Muscle of arm (tissue), 12 donors: ENCODE results near the gene HLA-DOA. TPM values are rescaled to one million over a fixed set of nuclear protein-coding genes. Genes with fewer than 3 reads are reported as not detected.

Experiments used
- DNase-seq: peaks from one replicate; pipeline ENCODE4 v3.0.0-alpha.2; 2013
- polyA plus RNA-seq, 12 donors: library from polyadenylated mRNA; unstranded; fragments of 120-200 nt; gene quantifications; one replicate each; pipeline ENCODE4 v1.2.1, GENCODE V29; 2013; ENCODE audit not compliant: insufficient read length in 12 of 12

HLA-DOA gene
- polyA plus RNA-seq, 12 donors: 0.41 to 8.0 (median 1.6) TPM; not detected in 1

DNA sequence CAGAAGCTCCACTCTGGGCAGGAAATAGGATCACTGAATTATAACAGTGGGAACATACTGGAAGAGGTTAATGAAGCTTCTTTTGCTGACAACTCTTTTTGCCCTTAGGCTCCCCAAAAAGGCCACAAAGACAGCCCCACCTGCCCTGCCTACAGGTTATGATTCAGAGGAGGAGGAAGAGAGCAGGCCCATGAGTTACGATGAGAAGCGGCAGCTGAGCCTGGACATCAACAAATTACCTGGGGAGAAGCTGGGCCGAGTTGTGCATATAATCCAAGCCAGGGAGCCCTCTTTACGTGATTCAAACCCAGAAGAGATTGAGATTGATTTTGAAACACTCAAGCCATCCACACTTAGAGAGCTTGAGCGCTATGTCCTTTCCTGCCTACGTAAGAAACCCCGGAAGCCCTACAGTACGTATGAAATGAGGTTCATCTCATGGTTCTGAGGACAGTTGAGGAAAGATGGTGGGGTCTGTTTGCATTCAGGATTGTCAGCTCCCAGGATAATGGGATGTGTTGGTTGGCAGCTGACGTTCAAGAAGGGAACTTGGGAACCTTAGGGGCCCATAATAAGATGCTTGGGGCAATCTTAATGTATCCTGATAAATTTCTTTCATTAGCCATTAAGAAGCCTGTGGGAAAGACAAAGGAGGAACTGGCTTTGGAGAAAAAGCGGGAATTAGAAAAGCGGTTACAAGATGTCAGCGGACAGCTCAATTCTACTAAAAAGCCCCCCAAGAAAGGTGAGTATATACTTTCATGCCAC lies 29.5 kb downstream of the HLA-DOA start:
- no peak for DNase-seq

GRCh38 chr6:32977953-32978324 lies 31.5 kb downstream of the HLA-DOA start:
- DNase-seq: no peak

GRCh38 chr6:32977272-32977952 lies 32.0 kb downstream of the HLA-DOA start:
- no peak for DNase-seq

DNA sequence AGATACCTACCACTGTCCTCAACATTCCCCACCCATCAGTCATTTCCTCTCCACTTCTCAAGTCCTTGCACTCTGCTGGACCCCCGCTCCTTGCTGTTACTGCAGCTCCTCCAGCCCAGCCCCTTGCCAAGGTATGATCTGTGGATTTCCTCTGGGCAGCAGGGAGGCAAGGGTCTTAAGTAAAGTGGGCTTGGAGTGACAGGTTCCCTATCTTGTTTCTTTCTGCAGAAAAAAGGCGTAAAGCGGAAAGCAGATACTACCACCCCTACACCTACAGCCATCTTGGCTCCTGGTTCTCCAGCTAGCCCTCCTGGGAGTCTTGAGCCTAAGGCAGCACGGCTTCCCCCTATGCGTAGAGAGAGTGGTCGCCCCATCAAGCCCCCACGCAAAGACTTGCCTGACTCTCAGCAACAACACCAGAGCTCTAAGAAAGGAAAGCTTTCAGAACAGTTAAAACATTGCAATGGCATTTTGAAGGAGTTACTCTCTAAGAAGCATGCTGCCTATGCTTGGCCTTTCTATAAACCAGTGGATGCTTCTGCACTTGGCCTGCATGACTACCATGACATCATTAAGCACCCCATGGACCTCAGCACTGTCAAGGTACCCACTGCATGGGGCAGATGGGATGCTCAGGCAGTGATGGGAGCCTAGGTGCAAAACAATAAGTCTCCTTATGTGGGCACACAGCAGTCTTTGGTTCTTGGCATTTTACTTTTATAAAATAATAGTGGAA lies 32.9 kb downstream of the HLA-DOA start:
- DNase-seq: no peak

- no peak for DNase-seq
Measured at GRCh38 chr6:32975886-32976285, 33.5 kb downstream of the HLA-DOA start.

DNA sequence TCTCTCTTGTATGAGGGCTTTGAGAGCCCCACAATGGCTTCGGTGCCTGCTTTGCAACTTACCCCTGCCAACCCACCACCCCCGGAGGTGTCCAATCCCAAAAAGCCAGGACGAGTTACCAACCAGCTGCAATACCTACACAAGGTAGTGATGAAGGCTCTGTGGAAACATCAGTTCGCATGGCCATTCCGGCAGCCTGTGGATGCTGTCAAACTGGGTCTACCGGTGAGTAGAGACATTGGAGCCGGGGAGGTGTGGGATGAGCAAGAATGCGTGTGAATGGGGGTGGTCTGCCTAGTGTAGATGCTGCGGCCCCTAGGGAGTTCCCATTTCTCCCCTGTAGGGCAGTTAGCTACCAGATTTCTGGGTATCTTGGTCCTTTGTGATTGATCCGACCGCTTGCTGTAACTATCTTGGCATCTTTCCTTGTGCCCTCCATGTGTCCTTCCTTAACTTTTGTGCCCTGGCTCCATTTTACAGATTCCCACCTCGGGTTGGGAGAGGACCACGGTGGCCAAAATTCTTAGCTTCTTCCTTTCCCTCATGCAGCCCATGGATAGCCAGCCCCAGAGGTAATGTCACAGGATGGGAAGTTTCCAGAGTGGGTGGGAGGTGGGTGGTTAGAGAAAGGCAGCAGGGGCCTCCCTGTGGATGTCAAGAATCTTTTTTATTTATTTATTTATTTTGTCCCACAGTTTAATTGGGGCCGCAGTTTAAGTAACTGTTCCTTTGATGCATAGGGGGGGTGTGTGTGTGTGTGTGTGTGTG lies 34.7 kb downstream of the HLA-DOA start:
- no peak for DNase-seq

- no peak for DNase-seq
Measured at GRCh38 chr6:32974016-32974333, 35.4 kb downstream of the HLA-DOA start.

DNA sequence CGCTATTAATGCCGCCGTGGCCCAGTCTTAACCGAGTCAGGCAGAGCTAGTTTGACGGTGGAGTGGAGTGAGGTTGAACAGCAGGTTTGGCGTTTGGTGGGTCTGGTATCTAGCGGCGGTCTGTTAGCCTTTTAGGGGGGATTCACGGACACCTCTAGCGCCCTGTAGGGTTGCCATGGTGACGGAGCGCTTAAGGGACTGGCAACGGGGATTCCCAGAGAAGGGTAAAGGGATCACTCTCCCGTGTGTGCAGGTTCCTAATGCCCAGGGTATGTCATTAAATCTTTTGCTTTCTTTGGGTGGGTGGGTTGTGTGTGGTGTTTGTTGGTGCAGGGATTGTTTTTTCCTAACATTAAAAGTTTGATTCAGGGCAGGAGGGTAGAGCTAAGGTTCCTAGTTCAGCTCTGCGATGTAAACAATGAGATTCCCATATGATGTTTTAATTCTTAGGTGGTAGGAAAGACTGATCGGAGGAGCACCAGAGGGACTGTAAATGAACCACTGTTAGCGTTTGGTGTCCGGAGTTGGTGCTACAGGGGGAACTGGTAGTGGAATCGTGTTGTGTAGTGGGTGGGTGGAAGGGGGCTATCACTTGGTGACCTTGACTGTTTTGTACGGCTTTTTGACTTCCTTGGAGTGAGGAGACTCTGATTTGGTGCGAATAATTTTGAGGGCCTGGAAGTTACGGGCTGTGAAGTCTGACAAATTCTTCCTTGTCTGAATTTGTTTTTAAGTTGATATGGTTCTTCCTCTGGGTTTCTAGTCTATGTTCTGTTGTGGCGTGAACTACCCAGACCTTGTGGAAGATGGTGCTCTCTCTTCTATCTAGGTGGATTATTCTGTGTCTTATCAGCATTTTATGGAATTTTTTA lies 36.0 kb downstream of the HLA-DOA start:
- DNase-seq: no peak

GRCh38 chr6:32972353-32973143 lies 36.8 kb downstream of the HLA-DOA start:
- DNase-seq: no peak

- DNase-seq: peak; percentile 100
Measured at GRCh38 chr6:32971581-32972352, 37.6 kb downstream of the HLA-DOA start.

DNA sequence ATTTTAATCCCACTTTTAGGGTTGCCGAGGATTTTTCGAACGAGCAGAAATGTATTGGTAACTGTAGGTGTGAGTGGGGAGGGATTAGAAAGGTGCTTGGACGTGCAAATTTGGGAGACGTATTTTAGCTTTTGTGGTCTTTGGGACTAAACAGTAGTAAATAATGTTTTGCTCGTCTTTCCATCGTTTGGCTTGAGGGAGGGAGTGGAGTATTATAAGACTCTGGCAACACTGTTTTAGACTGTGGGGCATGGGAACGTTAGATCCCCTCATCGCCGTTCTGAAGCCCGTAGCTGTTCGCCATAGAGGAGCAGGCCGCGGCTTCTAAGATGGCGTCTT lies 38.2 kb downstream of the HLA-DOA start:
- DNase-seq: no peak

DNA sequence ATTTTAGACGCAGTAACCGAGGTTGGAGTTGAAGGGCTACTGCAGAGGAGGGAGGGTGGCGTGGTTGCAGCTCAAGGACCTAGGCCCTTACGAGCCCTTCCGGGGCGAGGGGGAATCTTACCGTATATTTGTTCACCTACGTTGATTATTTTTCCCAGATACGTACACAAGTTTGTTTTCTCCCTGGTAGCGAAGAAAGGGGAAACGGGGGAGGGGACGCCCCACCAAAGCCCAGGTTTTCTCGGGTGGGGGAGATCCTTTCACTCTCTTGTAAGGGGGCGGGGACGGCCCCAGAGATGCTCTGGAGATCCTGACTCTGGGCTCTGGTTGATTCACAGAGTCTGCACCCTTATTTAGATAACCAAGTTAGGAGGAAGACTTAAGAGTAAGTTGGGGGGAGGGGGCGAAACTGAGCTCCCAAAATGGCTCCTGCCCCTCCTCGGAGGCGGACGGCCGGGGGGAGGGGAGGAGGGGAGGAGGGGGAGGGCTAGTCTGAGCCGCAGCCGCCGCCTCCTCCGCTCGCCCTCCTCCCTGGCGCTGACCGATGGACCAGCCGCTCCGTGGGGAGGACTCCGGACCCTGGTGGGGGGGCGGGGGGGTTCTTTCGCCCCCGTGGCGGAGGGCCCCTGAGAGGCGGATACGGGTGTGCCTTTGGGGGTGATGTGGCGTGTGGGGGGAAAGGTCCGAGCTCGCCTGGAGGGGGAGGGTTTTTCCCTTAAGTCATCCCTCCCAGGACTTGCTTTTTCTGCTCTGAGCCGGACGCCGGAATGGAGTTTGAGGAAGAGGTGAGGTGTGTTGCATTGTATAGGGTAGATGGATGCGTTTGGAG lies 38.8 kb downstream of the HLA-DOA start:
- DNase-seq: peak; percentile 90

DNA sequence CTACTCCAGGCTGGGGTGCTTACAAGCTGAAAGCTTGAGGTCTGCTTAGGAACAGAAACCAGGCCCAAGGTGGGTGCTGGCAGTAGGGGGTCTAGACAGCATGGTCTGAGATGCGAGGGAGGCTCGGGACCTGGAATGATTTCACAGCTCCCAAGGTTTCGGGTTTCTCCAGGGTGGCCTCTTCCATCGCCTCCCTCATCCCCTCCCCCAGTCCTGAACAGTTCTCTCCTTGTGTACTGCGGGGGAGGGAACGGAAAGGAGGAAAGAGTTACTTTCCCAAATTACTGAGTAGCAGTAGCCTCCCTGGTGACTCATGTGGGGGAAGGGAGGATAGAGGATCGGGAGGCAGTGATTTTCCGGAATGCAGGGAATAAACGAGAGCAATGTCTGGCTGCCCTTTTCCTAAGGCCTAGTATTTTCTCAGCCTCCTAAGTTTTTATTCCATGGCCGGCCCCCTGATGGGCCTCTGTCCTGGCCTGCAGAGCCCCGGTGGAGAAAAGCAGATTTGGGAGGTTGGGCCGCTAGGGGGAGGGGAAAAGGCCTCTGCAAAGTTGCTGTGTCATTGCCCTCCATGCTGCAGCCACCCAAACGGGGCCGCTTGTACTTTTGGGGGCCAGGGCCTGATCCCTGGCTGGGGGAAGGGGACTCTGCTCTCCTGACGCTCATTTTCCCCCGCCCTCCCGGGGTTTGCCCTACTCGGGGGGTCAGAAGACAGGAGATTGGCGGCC lies 39.5 kb downstream of the HLA-DOA start:
- DNase-seq: peak; percentile 89

GRCh38 chr6:32968867-32969684 lies 40.3 kb downstream of the HLA-DOA start:
- DNase-seq: peak; percentile 66

DNA sequence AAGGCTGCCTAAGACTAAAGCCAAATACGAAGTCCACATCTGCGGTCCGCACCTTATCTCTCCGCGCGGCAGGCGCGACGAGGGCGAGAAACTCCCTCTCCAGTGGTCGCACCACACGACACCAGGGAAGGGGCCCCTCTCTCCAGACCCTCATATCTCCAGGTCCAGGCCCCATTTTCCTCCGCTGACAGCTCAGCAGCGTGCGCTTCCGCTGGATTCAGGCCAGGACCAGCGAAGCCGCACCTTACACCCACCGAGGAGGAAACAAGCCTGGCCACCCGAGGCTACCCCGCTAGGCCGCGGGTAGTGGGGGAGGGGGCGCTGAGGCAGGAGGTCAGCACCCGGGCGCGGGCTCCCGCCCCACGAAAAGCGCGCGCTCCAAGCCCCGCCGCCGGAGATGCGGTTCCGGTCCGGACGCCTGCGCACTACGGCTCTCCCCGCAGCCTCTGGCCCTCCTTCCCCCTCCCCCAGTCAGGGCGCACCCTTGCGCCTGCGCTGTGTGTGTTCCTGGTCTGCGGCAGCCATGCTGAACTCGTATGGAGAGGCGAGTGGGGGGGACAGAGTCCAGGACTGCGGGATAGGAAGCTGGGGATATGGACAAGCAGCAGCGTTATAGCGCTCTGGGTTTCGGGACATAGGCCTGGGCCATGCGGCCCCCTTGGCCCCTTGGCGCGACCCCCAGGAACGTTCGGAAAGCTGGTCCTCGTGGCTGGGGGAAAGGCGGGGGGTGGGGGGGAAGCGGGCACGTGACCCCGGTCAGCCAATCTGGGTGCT lies 41.1 kb downstream of the HLA-DOA start, which contains the start of gene BRD2:
Gene BRD2, plus strand, starts transcription at position 502 of the 774 bp plus-strand sequence. CDS start 4,305 bp downstream, outside the sequence.
- peak; percentile 99 for DNase-seq
